Measurements from ENCODE around the gene CDH8.

Gene CDH8

DNA sequence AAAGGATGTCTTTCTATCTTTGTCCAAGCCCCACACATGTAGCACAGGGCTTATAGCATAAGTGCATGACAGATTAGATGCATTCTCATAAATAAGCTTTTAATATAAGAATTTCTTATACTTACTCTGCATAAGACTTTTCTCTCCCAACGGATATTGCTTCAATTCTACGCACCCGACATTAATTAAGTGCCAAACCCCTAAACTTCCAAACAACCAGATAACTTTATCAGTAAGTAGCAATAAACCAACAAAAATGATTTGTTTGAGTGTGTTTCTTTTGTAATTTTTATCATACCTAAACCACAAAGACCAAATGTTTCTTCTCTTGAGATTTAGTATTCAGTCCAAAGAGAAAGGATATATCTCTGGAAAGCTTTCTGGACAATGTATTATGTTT lies 391.5 kb downstream of the CDH8 start:
- Histone ChIP-seq H3K27ac (replicated peaks) (no peak overlapping the region), H3K4me3 (replicated peaks; ENCODE audit: insufficient read depth, low read length) (no peak overlapping the region), H3K27me3 (ENCODE audit: insufficient read depth, poor library complexity, severe bottlenecking) (peaks cover 3% of the 10 kb centered on the region)
- DNase-seq (ENCODE audit: low read depth in 1 of 2, low spot score in 1 of 2) = no peak
- TF ChIP-seq GABPA (IDR thresholded peaks at IDR 0.05; ENCODE audit: low read depth) (no peak), SPI1 (IDR thresholded peaks at IDR 0.05; ENCODE audit: borderline replicate concordance, low read depth) (no peak), POLR2AphosphoS5 (IDR thresholded peaks at IDR 0.05; ENCODE audit: low read depth) (no peak)
- TF ChIP-seq, protein P1, sequence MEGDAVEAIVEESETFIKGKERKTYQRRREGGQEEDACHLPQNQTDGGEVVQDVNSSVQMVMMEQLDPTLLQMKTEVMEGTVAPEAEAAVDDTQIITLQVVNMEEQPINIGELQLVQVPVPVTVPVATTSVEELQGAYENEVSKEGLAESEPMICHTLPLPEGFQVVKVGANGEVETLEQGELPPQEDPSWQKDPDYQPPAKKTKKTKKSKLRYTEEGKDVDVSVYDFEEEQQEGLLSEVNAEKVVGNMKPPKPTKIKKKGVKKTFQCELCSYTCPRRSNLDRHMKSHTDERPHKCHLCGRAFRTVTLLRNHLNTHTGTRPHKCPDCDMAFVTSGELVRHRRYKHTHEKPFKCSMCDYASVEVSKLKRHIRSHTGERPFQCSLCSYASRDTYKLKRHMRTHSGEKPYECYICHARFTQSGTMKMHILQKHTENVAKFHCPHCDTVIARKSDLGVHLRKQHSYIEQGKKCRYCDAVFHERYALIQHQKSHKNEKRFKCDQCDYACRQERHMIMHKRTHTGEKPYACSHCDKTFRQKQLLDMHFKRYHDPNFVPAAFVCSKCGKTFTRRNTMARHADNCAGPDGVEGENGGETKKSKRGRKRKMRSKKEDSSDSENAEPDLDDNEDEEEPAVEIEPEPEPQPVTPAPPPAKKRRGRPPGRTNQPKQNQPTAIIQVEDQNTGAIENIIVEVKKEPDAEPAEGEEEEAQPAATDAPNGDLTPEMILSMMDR (IDR thresholded peaks at IDR 0.05; ENCODE audit: insufficient read depth, low read length) = no peak
- TF ChIP-seq, protein P2, sequence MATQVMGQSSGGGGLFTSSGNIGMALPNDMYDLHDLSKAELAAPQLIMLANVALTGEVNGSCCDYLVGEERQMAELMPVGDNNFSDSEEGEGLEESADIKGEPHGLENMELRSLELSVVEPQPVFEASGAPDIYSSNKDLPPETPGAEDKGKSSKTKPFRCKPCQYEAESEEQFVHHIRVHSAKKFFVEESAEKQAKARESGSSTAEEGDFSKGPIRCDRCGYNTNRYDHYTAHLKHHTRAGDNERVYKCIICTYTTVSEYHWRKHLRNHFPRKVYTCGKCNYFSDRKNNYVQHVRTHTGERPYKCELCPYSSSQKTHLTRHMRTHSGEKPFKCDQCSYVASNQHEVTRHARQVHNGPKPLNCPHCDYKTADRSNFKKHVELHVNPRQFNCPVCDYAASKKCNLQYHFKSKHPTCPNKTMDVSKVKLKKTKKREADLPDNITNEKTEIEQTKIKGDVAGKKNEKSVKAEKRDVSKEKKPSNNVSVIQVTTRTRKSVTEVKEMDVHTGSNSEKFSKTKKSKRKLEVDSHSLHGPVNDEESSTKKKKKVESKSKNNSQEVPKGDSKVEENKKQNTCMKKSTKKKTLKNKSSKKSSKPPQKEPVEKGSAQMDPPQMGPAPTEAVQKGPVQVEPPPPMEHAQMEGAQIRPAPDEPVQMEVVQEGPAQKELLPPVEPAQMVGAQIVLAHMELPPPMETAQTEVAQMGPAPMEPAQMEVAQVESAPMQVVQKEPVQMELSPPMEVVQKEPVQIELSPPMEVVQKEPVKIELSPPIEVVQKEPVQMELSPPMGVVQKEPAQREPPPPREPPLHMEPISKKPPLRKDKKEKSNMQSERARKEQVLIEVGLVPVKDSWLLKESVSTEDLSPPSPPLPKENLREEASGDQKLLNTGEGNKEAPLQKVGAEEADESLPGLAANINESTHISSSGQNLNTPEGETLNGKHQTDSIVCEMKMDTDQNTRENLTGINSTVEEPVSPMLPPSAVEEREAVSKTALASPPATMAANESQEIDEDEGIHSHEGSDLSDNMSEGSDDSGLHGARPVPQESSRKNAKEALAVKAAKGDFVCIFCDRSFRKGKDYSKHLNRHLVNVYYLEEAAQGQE (IDR thresholded peaks at IDR 0.05; ENCODE audit: insufficient replicate concordance, low read depth) = no peak

DNA sequence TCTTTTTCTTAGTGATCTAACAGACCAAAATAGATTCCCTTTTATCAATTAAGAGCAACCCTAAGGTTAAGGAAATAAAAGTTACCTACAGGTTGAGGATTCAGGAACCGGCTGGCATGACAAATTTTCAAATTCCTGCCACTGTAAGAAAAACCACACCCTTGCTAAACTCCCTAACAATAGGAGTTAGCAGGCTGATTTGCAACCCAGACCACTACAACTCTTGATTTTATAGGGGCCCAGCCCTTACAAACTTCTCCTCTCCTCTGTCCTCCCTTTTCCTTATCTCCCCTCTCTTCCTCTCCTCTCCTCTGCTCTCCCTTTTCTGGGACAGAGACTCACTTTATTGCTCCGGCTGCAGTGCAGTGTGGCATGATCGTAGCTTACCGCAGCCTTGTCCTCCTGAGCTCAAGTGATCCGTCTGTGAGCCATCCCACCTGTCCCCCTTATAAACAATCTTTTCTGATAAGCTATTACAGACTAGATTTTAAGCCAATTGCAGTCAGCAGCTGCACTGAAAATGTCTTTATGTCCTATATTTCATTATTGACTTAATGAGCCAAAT lies 418.9 kb downstream of the CDH8 start:
- DNase-seq (ENCODE audit: low read depth in 1 of 2, low spot score in 1 of 2) = no peak
- TF ChIP-seq POLR2AphosphoS5 (IDR thresholded peaks at IDR 0.05; ENCODE audit: low read depth) (no peak), GABPA (IDR thresholded peaks at IDR 0.05; ENCODE audit: low read depth) (no peak), SPI1 (IDR thresholded peaks at IDR 0.05; ENCODE audit: borderline replicate concordance, low read depth) (no peak)
- TF ChIP-seq, protein P1 (IDR thresholded peaks at IDR 0.05; ENCODE audit: insufficient read depth, low read length) = no peak
- TF ChIP-seq, protein P2 (IDR thresholded peaks at IDR 0.05; ENCODE audit: insufficient replicate concordance, low read depth) = no peak
- H3K27ac ChIP-seq (replicated peaks) = no peak overlapping the region
- no peaks in the 10 kb centered on the region for H3K27me3 ChIP-seq (ENCODE audit: insufficient read depth, poor library complexity, severe bottlenecking)
- no peak overlapping the region for H3K4me3 ChIP-seq (replicated peaks; ENCODE audit: insufficient read depth, low read length)

DNA sequence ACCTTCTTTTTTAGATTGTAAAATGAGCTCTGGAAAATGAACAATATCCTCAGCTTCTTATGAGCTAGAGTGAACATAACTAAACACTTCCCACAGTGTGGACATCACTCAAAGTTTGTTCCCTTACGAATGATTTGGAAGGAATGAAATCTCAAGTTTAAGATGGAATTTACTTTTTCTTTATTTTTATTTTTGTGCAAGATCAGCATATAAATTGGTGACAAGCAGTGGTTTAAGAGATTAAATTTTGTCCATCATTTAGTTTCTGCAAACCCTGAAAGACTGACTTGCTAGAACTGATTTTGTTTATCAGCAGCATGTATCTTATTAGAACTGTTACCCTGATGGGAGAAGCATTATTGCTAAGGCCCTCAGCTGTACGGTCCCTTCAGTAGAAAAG lies 420.1 kb downstream of the CDH8 start:
- no peak overlapping the region for H3K27ac ChIP-seq (replicated peaks)
- TF ChIP-seq, protein P2 (IDR thresholded peaks at IDR 0.05; ENCODE audit: insufficient replicate concordance, low read depth) = no peak
- TF ChIP-seq SPI1 (IDR thresholded peaks at IDR 0.05; ENCODE audit: borderline replicate concordance, low read depth) (no peak), POLR2AphosphoS5 (IDR thresholded peaks at IDR 0.05; ENCODE audit: low read depth) (no peak), GABPA (IDR thresholded peaks at IDR 0.05; ENCODE audit: low read depth) (no peak)
- TF ChIP-seq, protein P1 (IDR thresholded peaks at IDR 0.05; ENCODE audit: insufficient read depth, low read length) = no peak
- H3K4me3 ChIP-seq (replicated peaks; ENCODE audit: insufficient read depth, low read length) = no peak overlapping the region
- no peaks in the 10 kb centered on the region for H3K27me3 ChIP-seq (ENCODE audit: insufficient read depth, poor library complexity, severe bottlenecking)
- no peak for DNase-seq (ENCODE audit: low read depth in 1 of 2, low spot score in 1 of 2)

Measured in HL-60 (cell line).